22Rv1 (cell line): ENCODE results near the gene MAP1B.

Experiments used
- CTCF ChIP-seq: fragments of 450-650 bp; IDR thresholded peaks from 2 replicates; pipeline ENCODE4 v1.5.1; 2017; ENCODE audit warnings: mild to moderate bottlenecking
- ZFX ChIP-seq: fragments of 450-650 bp; IDR thresholded peaks from 2 replicates; pipeline ENCODE4 v1.6.1; 2017; ENCODE audit warnings: antibody characterized with exemption, borderline replicate concordance

DNA sequence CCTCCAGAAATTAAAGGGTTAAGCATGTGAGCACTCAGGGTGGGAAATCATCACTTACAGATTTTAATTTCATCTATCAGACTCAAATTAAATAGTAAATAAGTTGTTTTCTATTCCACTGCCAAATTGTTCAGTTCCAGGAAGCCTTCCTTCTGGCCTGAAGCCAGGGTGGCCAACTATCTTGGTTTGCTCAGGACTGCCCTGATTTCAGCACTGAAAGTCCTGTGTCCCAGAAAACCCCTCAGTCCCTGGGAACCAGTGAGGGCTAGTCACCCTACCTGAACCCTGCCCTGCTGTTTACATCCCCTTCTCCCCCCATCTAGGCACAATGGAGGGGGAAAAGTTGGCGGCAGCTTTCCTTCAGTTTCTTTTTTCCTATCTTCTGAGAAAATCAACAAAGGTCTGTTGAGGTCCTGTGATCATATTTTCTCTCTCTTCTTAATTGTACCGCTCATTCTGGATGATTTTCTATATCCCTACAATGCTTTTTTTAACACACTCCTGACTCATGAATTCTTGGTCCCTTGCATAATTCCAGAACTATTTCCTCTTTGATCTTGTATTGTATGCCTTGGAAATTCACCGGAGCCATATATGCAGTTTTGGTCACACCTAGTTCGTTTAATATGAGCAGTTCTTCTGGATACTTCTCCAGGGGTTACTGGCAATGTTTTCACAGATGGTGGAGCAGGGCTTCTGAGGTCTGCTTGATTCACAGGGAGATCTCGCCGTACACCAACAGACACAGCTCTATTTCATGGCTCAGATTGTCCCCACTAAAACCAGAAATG is 103.8 kb downstream of the MAP1B start:
- no peak for TF ChIP-seq CTCF
- no peak for TF ChIP-seq ZFX
